Uterus (tissue), 2 donors: ENCODE measurements around the gene TTC13.

ENCODE experiments used
- CTCF ChIP-seq, 4 experiments: fragments of 200-600 bp in 2 of 4; fragments of 450-650 bp in 2 of 4; sonication (generic) in 2 of 4; IDR thresholded peaks; one replicate each; pipeline ENCODE4 v1.5.1; 2016 to 2019; ENCODE audit warnings: antibody characterized with exemption in 4 of 4, mild to moderate bottlenecking in 2 of 4, moderate library complexity in 1 of 4
- POLR2A ChIP-seq, 2 donors: fragments of 450-650 bp; IDR thresholded peaks; one replicate each; pipeline ENCODE4 v1.6.1; 2016; ENCODE audit warnings: antibody characterized with exemption in 2 of 2, mild to moderate bottlenecking in 1 of 2, moderate library complexity in 1 of 2

- TF ChIP-seq CTCF (IDR thresholded peaks at IDR 0.05) (no peak), POLR2A (IDR thresholded peaks at IDR 0.05) (no peak)
Observed at GRCh38 chr1:230985711-230986110, 7.0 kb upstream of the TTC13 start.
